ENCODE data around the gene FTCD. TPM values are rescaled to one million over a fixed set of nuclear protein-coding genes. Genes with fewer than 3 reads are reported as not detected.

Gene FTCD
- total RNA-seq, 6 experiments from 2014 or later = 141 to 668 (median 417) TPM

DNA sequence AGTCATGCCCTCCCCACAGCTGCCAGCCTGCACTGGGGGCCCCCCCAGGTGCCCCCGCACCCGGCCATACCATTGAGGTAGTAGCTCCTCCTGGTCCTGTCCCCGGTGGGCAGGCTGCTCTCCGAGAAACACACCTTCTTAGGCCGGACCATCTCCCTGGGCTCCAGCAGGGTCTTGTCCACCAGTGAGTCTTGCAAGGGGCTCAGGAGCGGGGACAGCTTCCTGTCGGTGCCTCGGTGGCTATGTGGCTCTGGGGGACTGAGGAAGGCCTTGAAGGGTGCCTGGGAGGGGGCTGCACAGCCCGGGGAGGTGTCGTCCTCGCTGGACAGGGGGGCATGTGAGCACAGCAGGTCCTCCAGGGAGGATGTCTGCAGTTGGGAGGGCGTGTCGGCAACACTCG is 12.9 kb upstream of the FTCD start:
- Histone ChIP-seq H3K4me1 (no peaks in the 10 kb centered on the region), H3K4me3 (no peak overlapping the region), H3K9me3 (no peaks in the 10 kb centered on the region), H3K36me3 (no peaks in the 10 kb centered on the region), H3K27ac (no peak overlapping the region), H3K27me3 (no peaks in the 10 kb centered on the region)
- WGBS (ENCODE audit: insufficient coverage, low coverage, low lambda C conversion rate, missing lambda C conversion rate) = 50% methylated on average over 6 of the region's 14 CpGs
- TF ChIP-seq POLR2A (IDR thresholded peaks at IDR 0.05) = no peak
- TF ChIP-seq, protein P1, sequence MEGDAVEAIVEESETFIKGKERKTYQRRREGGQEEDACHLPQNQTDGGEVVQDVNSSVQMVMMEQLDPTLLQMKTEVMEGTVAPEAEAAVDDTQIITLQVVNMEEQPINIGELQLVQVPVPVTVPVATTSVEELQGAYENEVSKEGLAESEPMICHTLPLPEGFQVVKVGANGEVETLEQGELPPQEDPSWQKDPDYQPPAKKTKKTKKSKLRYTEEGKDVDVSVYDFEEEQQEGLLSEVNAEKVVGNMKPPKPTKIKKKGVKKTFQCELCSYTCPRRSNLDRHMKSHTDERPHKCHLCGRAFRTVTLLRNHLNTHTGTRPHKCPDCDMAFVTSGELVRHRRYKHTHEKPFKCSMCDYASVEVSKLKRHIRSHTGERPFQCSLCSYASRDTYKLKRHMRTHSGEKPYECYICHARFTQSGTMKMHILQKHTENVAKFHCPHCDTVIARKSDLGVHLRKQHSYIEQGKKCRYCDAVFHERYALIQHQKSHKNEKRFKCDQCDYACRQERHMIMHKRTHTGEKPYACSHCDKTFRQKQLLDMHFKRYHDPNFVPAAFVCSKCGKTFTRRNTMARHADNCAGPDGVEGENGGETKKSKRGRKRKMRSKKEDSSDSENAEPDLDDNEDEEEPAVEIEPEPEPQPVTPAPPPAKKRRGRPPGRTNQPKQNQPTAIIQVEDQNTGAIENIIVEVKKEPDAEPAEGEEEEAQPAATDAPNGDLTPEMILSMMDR (IDR thresholded peaks at IDR 0.05) = no peak
- ATAC-seq (peak in 1 of 4 donors; percentile 13), DNase-seq (no peak)
- intact Hi-C loops (cut with DNase I) = no loop called here

DNA sequence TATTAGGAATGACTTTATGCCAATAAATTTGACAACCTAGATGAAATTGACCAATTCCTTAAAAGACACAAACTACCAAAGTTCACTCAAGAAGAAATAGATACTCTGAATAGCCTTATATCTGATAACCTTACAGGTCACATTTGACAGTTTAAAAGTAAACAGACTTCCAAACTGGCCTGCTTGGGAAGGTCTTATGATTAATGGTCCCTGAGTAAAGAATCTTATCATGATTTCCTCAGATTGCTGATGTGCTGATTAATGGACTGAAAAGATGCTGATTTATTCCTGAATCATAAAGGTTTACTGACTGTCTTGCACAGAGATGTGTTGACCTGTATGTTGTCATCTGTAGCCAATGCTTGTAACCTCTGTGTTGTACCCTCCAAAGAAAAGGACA is 9.7 kb upstream of the FTCD start:
- DNase-seq (no peak), ATAC-seq (no peak)
- intact Hi-C loops (cut with DNase I) = no loop called here
- Histone ChIP-seq H3K27me3 (no peaks in the 10 kb centered on the region), H3K4me1 (no peaks in the 10 kb centered on the region), H3K36me3 (no peaks in the 10 kb centered on the region), H3K27ac (no peak overlapping the region), H3K9me3 (no peaks in the 10 kb centered on the region), H3K4me3 (no peak overlapping the region)
- TF ChIP-seq POLR2A (IDR thresholded peaks at IDR 0.05) = no peak
- TF ChIP-seq, protein P1 (IDR thresholded peaks at IDR 0.05) = no peak

DNA sequence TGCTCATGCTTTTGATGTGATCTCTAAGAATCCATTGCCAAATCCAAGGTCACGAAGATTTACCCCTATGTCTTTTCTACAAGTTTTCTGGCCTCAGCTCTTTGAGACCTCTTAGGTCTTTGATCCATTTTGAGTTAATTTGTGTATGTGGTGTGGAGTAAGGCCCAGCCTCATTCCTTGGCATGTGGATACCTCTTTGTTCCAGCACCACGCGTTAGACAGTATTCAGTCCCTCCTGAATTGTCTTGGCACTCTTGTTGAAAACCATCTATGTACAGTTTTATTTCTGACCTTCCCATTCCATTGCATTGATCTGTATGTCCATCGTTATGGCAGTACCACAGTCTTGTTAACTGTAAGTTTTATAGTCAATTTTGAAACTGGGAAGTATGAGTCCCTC is 8.0 kb upstream of the FTCD start:
- TF ChIP-seq, protein P1 (IDR thresholded peaks at IDR 0.05) = no peak
- TF ChIP-seq POLR2A (IDR thresholded peaks at IDR 0.05) = no peak
- intact Hi-C loops (cut with DNase I) = no loop called here

DNA sequence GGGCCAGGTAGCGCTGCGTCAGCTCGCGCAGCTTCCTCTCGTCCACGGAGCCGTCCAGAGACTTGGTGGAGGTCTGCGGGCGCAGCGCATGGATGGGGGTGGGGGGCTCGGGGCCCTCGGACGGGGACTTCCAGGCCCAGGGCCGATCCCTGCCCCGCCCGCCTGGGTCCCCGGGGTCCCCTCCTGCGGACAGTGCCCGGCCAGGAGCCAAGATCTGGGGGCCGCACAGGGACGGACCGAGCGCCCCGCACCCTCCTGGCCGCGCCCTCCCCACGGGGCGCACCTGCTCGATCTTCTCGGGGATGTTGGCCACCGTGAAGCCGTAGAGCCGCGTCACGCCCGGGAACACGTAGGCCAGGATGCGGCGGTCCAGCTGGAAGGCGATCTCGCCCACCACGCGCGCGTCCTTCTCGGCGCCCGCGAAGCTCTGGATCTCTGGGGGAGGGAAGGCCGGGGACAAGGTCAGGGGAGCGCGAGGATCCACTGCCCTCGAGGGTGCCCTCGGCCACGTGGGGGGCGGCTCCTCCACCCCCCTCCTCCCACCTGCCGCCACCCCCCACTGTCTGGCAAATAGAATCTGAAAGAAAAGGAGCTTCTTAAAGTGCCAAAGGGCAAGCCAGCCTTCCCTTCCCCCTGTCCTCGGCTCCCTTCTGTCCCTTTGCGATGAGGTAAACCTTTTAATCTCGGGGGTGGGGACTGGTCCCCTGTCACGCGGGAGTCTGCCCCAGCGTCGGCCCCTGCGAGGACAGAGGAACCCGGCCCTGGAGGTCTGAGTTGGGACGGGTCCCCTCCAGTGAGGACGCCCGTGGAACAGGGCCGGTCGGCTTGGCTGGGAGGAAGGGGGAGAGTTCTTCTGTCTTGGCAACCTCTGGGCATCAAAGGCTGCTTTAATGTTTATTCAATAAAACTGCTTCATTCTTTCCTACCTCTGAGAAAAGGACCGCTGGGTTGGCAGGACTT is 6.5 kb upstream of the FTCD start:
- TF ChIP-seq, protein P1 (IDR thresholded peaks at IDR 0.05) = no peak
- no peak for TF ChIP-seq POLR2A (IDR thresholded peaks at IDR 0.05)
- intact Hi-C loops (cut with DNase I) = no loop called here
- Histone ChIP-seq H3K27ac (no peak overlapping the region), H3K27me3 (no peaks in the 10 kb centered on the region), H3K9me3 (no peaks in the 10 kb centered on the region), H3K4me1 (no peaks in the 10 kb centered on the region), H3K4me3 (no peak overlapping the region), H3K36me3 (no peaks in the 10 kb centered on the region)
- ATAC-seq (no peak), DNase-seq (peak in 1 of 3 donors; percentile 54)
- WGBS (ENCODE audit: insufficient coverage, low coverage, low lambda C conversion rate, missing lambda C conversion rate) = 73% methylated on average over 23 of the region's 72 CpGs

More for the DNA sequence above, 8.0 kb upstream of the FTCD start:
- no peaks in the 10 kb centered on the region for H3K4me1 ChIP-seq
- no peak for DNase-seq
- H3K4me3 ChIP-seq = no peak overlapping the region
- no peaks in the 10 kb centered on the region for H3K36me3 ChIP-seq
- no peaks in the 10 kb centered on the region for H3K9me3 ChIP-seq
- no peak overlapping the region for H3K27ac ChIP-seq
- no peaks in the 10 kb centered on the region for H3K27me3 ChIP-seq
- ATAC-seq = no peak
- 89% methylated on average over 4 of the region's 4 CpGs for WGBS (ENCODE audit: insufficient coverage, low coverage, low lambda C conversion rate, missing lambda C conversion rate)

Data from right lobe of liver (tissue), 6 donors.